NCI-H226 (cell line): ENCODE measurements around the gene PATL2.
"Not testable (repeated sequence)": the region's sequence is repeated elsewhere in the genome, so short reads cannot be mapped to it uniquely, and the experiment has no call there.

Experiments used
- DNase-seq: peaks from one replicate; pipeline ENCODE4 v3.0.0-alpha.2; 2015

The PATL2 gene

GRCh38 chr15:44718927-44719292 lies 7.8 kb upstream of the PATL2 start:
- DNase-seq, result no peak

GRCh38 chr15:44718180-44718926 lies 7.2 kb upstream of the PATL2 start:
- DNase-seq, result no peak

GRCh38 chr15:44716983-44717602 lies 6.0 kb upstream of the PATL2 start:
- no peak for DNase-seq

GRCh38 chr15:44715797-44716334 lies 4.7 kb upstream of the PATL2 start:
- DNase-seq, result no peak

- no peak for DNase-seq
Measured at GRCh38 chr15:44715142-44715796, 4.1 kb upstream of the PATL2 start.

GRCh38 chr15:44713006-44713966 lies 2.2 kb upstream of the PATL2 start:
- peak; percentile 10 for DNase-seq

- DNase-seq, result peak; percentile 71
Measured at GRCh38 chr15:44712346-44713005, 1.4 kb upstream of the PATL2 start.

- DNase-seq, result peak; percentile 22
Measured at GRCh38 chr15:44711743-44712345, 721 bp upstream of the PATL2 start.

GRCh38 chr15:44710236-44711095 lies 657 bp downstream of the PATL2 start:
- DNase-seq, result no peak

- no peak for DNase-seq
Measured at GRCh38 chr15:44706946-44707636, 4.0 kb downstream of the PATL2 start.

- no peak for DNase-seq
Measured at GRCh38 chr15:44706401-44706800, 4.7 kb downstream of the PATL2 start.

GRCh38 chr15:44705986-44706385 lies 5.1 kb downstream of the PATL2 start:
- DNase-seq, result no peak

GRCh38 chr15:44700676-44701075 lies 10.4 kb downstream of the PATL2 start:
- DNase-seq, result not testable (repeated sequence)

- no peak for DNase-seq
Measured at GRCh38 chr15:44698641-44699040, 12.5 kb downstream of the PATL2 start.

GRCh38 chr15:44697014-44697413 lies 14.1 kb downstream of the PATL2 start:
- DNase-seq, result no peak

GRCh38 chr15:44695294-44695693 lies 15.8 kb downstream of the PATL2 start:
- DNase-seq, result no peak

GRCh38 chr15:44694416-44694815 lies 16.7 kb downstream of the PATL2 start:
- DNase-seq, result no peak

GRCh38 chr15:44692659-44693058 lies 18.5 kb downstream of the PATL2 start:
- DNase-seq, result no peak

- not testable (repeated sequence) for DNase-seq
Measured at GRCh38 chr15:44690245-44690644, 20.9 kb downstream of the PATL2 start.

- DNase-seq, result not testable (repeated sequence)
Measured at GRCh38 chr15:44689318-44689717, 21.8 kb downstream of the PATL2 start.
